GM10847 (cell line): ENCODE measurements around the gene PDZK1.

Experiments
- POLR2A ChIP-seq: IDR thresholded peaks from 2 replicates; pipeline ENCODE4 v1.6.1; 2011; ENCODE audit not compliant: insufficient read length; ENCODE audit errors: extremely low read depth

Gene PDZK1

GRCh38 chr1:145707183-145707867 lies at the start of gene PDZK1:
Gene PDZK1 (minus strand): TSS chr1:145707368. CDS start chr1:145688021, 19,347 bp downstream.
- no peak for TF ChIP-seq POLR2A

DNA sequence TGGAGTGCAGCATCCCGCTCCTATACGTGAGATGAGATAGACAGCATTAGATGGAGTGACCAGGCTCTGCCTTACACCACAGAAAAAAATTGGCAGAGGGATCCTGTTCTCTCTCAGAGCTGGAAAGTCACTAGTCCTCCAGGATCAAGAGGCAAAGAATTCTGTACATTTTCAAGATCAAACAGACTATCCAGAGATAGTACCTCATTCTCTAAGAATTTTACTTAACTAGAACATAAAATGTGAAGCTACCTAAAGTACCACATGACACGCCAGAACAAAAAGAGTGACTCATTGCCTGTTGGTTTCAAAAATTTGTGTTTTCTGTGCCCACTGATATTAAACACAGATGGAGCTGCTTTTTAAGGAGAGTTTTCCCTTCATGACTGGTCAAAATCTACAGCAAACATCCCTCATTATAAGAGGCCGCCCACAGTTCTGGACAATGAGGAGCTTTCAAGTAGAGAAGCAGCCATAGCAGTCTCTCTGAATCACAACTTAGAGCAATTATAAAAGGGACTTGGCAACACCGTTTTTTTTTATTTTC lies 44.4 kb upstream of the PDZK1 start:
- no peak for TF ChIP-seq POLR2A

DNA sequence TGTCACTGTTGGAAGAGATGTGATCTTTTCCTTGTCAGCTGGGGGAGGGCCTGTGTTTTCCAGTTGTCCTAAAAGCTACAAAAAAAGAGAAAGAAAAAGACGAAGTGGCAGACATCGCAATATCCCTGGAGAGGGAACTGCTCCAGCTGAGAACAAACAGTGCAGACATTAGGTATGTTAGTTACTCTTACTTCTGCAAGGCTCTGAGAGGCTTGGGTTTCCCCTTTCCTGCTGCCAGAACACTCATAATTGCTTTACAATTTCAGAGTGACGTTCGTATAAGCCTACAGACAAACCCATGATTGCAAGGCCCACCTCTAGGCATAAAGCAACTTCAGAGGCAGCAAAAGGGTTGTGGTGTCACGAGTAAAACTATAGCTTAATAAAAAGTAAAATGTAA lies 43.3 kb upstream of the PDZK1 start:
- TF ChIP-seq POLR2A = no peak

GRCh38 chr1:145747398-145748247 lies 40.5 kb upstream of the PDZK1 start:
- no peak for TF ChIP-seq POLR2A

GRCh38 chr1:145740269-145740668 lies 33.1 kb upstream of the PDZK1 start:
- no peak for TF ChIP-seq POLR2A

GRCh38 chr1:145736191-145736590 lies 29.0 kb upstream of the PDZK1 start:
- TF ChIP-seq POLR2A = no peak

DNA sequence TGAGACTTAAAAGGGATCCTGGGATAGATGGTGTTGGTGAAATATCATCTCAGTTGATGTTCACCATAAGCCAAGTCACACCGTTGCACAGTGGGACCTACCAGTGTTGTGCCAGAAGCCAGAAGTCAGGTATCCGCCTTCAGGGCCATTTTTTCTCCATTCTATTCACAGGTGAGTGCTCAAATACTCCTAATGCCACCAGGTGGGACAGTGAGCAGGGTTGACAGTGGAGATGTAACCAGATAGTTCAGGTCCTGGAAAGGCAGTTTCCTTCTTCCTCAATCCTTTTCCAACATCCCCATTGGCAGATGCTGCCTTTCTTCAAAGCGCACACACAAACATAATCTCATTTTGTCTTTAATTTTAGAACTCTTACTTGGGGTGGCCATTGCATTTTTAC lies 23.7 kb upstream of the PDZK1 start:
- TF ChIP-seq POLR2A = no peak

- no peak for TF ChIP-seq POLR2A
These were observed 23.3 kb upstream of the PDZK1 start for GRCh38 chr1:145730467-145730866.

DNA sequence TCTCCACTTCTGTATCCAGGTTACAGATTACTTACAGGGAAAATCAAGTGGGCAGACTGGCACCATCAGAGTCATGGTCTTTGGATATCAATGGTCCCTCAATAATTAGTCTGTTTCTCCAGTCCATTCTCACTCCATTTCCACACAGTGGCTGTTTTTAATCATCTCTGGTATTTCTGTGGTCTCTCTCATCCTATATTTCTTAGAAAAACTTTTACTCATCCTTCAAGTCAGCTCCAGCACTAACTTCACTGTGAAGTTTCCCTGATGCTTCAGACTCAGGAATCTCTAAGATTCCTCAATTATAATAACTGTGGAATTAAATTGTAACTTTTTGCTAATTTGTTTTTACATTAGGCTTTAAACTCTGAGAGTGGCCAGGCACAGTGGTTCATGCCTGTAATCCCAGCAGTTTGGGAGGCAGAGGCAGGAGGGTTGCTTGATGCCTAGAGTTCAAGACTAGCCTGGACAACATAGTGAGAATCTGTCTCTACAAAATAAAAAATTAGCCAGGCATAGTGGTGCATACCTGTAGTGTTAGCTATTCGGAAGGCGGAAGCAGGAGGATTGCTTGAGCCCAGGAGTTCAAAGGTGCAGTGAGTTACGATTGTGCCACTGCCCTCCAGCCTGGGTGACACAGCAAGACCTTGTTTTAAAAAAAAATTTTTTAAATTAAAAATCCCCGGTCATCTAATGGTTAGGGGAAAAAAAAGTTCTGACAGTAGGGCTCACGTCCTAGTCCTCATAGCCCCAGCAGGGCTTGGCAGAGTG lies 22.7 kb upstream of the PDZK1 start:
- no peak for TF ChIP-seq POLR2A

GRCh38 chr1:145729196-145729595 lies 22.0 kb upstream of the PDZK1 start:
- no peak for TF ChIP-seq POLR2A

GRCh38 chr1:145720878-145721671 lies 13.9 kb upstream of the PDZK1 start:
- TF ChIP-seq POLR2A = no peak

GRCh38 chr1:145720556-145720877 lies 13.3 kb upstream of the PDZK1 start:
- no peak for TF ChIP-seq POLR2A

DNA sequence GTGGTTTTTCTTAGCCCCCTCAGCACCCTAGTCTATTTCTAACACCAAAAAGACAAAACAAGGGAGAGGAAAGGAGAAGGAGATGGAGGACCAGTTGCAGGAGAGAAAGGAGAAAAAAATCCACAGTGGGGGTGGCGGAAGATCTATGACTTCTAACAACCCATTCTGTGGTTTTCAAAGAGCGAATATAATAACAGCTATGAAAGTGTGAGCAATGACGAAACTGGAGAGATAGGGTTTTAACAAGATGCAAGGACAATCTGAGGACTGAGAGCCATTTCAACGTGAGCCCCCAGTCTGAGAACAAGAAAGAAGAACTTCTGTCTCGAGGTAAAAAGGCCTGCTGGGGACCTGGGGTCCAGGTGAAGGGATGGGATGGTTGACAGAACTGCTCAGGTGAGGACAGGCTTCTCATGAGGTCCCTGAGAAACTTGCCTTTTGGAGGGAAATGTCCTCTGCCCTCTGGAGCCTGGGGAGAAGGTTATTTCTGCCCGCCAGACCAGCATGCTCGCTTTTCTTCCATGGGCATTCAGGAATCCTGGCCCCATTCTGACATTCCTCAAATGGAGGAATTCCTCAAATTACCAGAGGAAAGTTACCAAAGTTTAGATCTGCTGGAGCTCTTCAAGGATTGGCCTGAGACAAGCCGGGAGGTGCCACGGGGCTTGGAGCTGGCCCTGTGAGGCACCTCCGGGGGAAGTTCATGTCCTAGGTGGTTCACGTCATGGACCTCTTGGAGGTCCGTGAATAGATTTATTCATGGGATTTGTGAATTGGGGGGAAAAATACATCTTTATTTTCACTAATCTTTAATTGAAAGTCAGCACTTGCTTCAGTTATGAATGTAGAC lies 12.3 kb upstream of the PDZK1 start, which contains the start of gene CD160:
Gene CD160 (plus strand): TSS at position 270 of the 850 bp plus-strand sequence. CDS start 8,829 bp downstream, outside the sequence.
- TF ChIP-seq POLR2A = no peak

GRCh38 chr1:145717833-145718232 lies 10.7 kb upstream of the PDZK1 start:
- no peak for TF ChIP-seq POLR2A
